Measurements from ENCODE around the gene HYCC2.

HYCC2 gene

GRCh38 chr2:201024518-201024917 is 47.0 kb downstream of the HYCC2 start:
- TF ChIP-seq ZFX (IDR thresholded peaks at IDR 0.05; ENCODE audit: borderline replicate concordance) (no peak), CTCF (IDR thresholded peaks at IDR 0.05) (no peak)
- no peak overlapping the region for H3K27ac ChIP-seq

DNA sequence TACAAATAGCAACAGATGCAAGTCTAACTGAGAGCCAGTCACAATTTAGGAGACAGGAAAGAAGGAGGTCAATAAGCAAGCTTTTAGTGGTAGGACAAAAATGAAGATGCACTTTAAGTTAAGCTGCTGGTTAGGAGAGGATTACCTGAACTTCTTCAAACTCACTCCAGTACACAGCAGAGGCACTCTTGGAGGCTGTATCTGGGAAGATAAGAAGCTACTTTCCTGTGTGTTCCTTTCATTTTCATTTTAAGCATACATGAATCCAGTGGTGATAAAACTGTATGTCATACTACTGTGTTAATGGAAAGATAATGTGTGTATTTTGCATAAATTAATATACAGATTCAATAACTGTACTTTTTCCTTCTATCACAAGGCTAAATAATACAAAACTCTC is 49.6 kb downstream of the HYCC2 start:
- no peak for TF ChIP-seq CTCF (IDR thresholded peaks at IDR 0.05)
- TF ChIP-seq ZFX (IDR thresholded peaks at IDR 0.05; ENCODE audit: borderline replicate concordance) = no peak
- H3K27ac ChIP-seq = no peak overlapping the region
